ENCODE measurements around the gene SARS2.

SARS2 gene

GRCh38 chr19:38919837-38920601, 10.5 kb downstream of the SARS2 start:
- Histone ChIP-seq H3K27ac (peak overlapping the region; percentile 38; the same call in 1 of the 2 replicates), H3K9ac (peak overlapping the region; percentile 53; the same call in 1 of the 2 replicates), H3K4me3 (no peak overlapping the region), H4K20me1 (no peaks in the 10 kb centered on the region), H3K4me2 (no peak overlapping the region), H3K27me3 (no peaks in the 10 kb centered on the region), H3K9me3 (no peaks in the 10 kb centered on the region), H3K4me1 (no peaks in the 10 kb centered on the region), H3K36me3 (peaks cover 53% of the 10 kb centered on the region)
- TF ChIP-seq Cebpa-rat (IDR thresholded peaks at IDR 0.05): no peak

- Histone ChIP-seq H3K4me1 (no peaks in the 10 kb centered on the region), H4K20me1 (no peaks in the 10 kb centered on the region), H3K27ac (no peak overlapping the region), H3K4me2 (no peak overlapping the region), H3K9ac (no peak overlapping the region), H3K27me3 (no peaks in the 10 kb centered on the region), H3K4me3 (no peak overlapping the region), H3K36me3 (peaks cover 39% of the 10 kb centered on the region), H3K9me3 (no peaks in the 10 kb centered on the region)
- TF ChIP-seq Cebpa-rat (IDR thresholded peaks at IDR 0.05): no peak
Observed at GRCh38 chr19:38918526-38918925, 12.0 kb downstream of the SARS2 start.

- Histone ChIP-seq H3K27ac (no peak overlapping the region), H3K27me3 (no peaks in the 10 kb centered on the region), H4K20me1 (no peaks in the 10 kb centered on the region), H3K4me2 (no peak overlapping the region), H3K4me1 (peaks cover 5% of the 10 kb centered on the region; the same call in 1 of the 2 replicates), H3K9ac (0 out of 2 replicates have a peak overlapping the region, but pooled peaks have one; percentile 2), H3K9me3 (no peaks in the 10 kb centered on the region), H3K36me3 (peaks cover 37% of the 10 kb centered on the region), H3K4me3 (no peak overlapping the region)
- no peak for TF ChIP-seq Cebpa-rat (IDR thresholded peaks at IDR 0.05)
Observed at GRCh38 chr19:38917921-38918491, 12.6 kb downstream of the SARS2 start.

- H3K27me3 ChIP-seq: no peaks in the 10 kb centered on the region
- TF ChIP-seq Cebpa-rat (IDR thresholded peaks at IDR 0.05): no peak
- 0 out of 2 replicates have a peak overlapping the region, but pooled peaks have one; percentile 2 for H3K9ac ChIP-seq
Observed at GRCh38 chr19:38917516-38917915, 13.0 kb downstream of the SARS2 start.

GRCh38 chr19:38915329-38916321, 14.9 kb downstream of the SARS2 start:
- Histone ChIP-seq H3K4me1 (peaks cover 11% of the 10 kb centered on the region; the same call in 1 of the 2 replicates), H3K4me3 (no peak overlapping the region), H3K27me3 (no peaks in the 10 kb centered on the region), H3K9ac (no peak overlapping the region), H3K36me3 (peaks cover 20% of the 10 kb centered on the region; the same call in 1 of the 2 replicates), H3K27ac (peak overlapping the region; percentile 9; the same call in 1 of the 2 replicates), H3K4me2 (no peak overlapping the region), H3K9me3 (no peaks in the 10 kb centered on the region), H4K20me1 (no peaks in the 10 kb centered on the region)
- TF ChIP-seq Cebpa-rat (IDR thresholded peaks at IDR 0.05): no peak

More at GRCh38 chr19:38917516-38917915, 13.0 kb downstream of the SARS2 start:
- Histone ChIP-seq H3K27ac (no peak overlapping the region), H3K9me3 (no peaks in the 10 kb centered on the region), H3K4me2 (no peak overlapping the region), H3K4me3 (no peak overlapping the region), H3K36me3 (peaks cover 34% of the 10 kb centered on the region), H3K4me1 (peaks cover 10% of the 10 kb centered on the region; the same call in 1 of the 2 replicates), H4K20me1 (no peaks in the 10 kb centered on the region)

GRCh38 chr19:38913958-38914357, 16.6 kb downstream of the SARS2 start:
- H3K4me3 ChIP-seq: no peak overlapping the region
- H3K4me2 ChIP-seq: no peak overlapping the region
- H3K9me3 ChIP-seq: no peaks in the 10 kb centered on the region
- H3K4me1 ChIP-seq: peaks cover 11% of the 10 kb centered on the region; the same call in 1 of the 2 replicates
- H3K27ac ChIP-seq: no peak overlapping the region
- no peaks in the 10 kb centered on the region for H4K20me1 ChIP-seq
- H3K9ac ChIP-seq: no peak overlapping the region
- H3K27me3 ChIP-seq: no peaks in the 10 kb centered on the region
- TF ChIP-seq Cebpa-rat (IDR thresholded peaks at IDR 0.05): no peak
- peaks cover 23% of the 10 kb centered on the region for H3K36me3 ChIP-seq

- Histone ChIP-seq H3K36me3 (peaks cover 33% of the 10 kb centered on the region), H3K4me2 (no peak overlapping the region), H3K4me3 (no peak overlapping the region), H3K27me3 (no peaks in the 10 kb centered on the region), H3K9ac (0 out of 2 replicates have a peak overlapping the region, but pooled peaks have one; percentile 3), H3K4me1 (peaks cover 11% of the 10 kb centered on the region; the same call in 1 of the 2 replicates), H3K9me3 (no peaks in the 10 kb centered on the region), H4K20me1 (no peaks in the 10 kb centered on the region), H3K27ac (0 out of 2 replicates have a peak overlapping the region, but pooled peaks have one; percentile 13)
- no peak for TF ChIP-seq Cebpa-rat (IDR thresholded peaks at IDR 0.05)
Observed at GRCh38 chr19:38912600-38913514, 17.7 kb downstream of the SARS2 start.

- Histone ChIP-seq H3K27me3 (no peaks in the 10 kb centered on the region), H3K36me3 (peaks cover 46% of the 10 kb centered on the region), H3K4me3 (no peak overlapping the region), H3K4me2 (no peak overlapping the region), H3K9ac (no peak overlapping the region), H3K9me3 (no peaks in the 10 kb centered on the region), H4K20me1 (no peaks in the 10 kb centered on the region), H3K27ac (no peak overlapping the region), H3K4me1 (peaks cover 11% of the 10 kb centered on the region; the same call in 1 of the 2 replicates)
- TF ChIP-seq Cebpa-rat (IDR thresholded peaks at IDR 0.05): no peak
Observed at GRCh38 chr19:38911388-38912001, 19.1 kb downstream of the SARS2 start.

Data from BLaER1 (cell line).